Fibroblast of villous mesenchyme (primary cell): ENCODE results near the gene EDC3. TPM values are rescaled to one million over a fixed set of nuclear protein-coding genes. Genes with fewer than 3 reads are reported as not detected.

Experiments
- DNase-seq: peaks from one replicate; pipeline ENCODE4 v3.0.0-alpha.2; 2010; ENCODE audit warnings: low read depth
- H3K4me3 ChIP-seq: 2 replicates; pipeline ENCODE4 v1.5.1; 2011; ENCODE audit warnings: low read depth, mild to moderate bottlenecking, low read length
- total RNA-seq: library from RNA; depleted of rRNA; stranded (reverse); fragments of >200 nt; gene quantifications from 2 replicates; pipeline ENCODE4 v1.2.3, GENCODE V29; 2012
- TF ChIP-seq, protein P1 (sequence below): IDR thresholded peaks from 2 replicates; pipeline ENCODE4 v1.5.1; 2012; ENCODE audit warnings: low read depth, mild to moderate bottlenecking, low read length; ENCODE audit not compliant: insufficient read depth

Gene EDC3
- total RNA-seq, 1 donor: 11.7 TPM

DNA sequence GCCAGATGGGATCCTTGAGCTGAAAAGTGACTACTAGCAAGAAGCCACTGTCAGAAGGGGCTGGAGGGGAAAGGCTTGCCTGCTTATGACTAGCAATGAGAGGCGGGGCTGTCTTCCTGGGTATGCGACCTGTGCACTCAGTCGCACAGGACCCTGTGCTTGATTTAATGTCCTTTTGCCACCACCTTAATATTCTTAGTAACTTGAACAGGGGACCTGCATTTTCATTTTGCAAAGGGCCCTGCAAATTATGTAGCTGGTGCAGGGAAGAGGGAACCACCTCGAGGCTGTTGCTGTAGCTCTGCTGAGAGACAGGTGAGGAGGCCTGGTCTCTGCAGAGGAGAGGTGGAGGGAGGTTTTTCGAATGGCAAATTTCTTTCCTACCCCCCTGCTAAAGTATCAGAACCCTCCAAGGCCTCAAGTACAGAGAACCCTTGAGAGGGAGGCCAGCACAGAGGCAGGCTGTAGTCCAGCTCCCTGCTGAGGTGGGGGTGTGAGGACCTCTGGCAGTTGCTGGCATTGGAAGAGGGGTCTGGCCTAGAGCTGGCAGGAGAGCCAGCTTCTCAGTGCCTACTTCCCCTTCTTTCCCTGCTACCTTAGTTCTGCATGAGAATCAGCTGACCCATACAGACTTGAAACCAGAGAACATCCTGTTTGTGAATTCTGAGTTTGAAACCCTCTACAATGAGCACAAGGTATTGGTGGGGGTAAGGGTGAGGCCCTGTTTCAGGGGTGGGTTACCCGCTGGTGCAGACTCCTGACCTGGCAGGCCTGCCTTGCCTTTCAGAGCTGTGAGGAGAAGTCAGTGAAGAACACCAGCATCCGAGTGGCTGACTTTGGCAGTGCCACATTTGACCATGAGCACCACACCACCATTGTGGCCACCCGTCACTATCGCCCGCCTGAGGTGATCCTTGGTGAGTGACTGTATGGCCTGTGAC lies 68.8 kb downstream of the EDC3 start:
- TF ChIP-seq, protein P1, sequence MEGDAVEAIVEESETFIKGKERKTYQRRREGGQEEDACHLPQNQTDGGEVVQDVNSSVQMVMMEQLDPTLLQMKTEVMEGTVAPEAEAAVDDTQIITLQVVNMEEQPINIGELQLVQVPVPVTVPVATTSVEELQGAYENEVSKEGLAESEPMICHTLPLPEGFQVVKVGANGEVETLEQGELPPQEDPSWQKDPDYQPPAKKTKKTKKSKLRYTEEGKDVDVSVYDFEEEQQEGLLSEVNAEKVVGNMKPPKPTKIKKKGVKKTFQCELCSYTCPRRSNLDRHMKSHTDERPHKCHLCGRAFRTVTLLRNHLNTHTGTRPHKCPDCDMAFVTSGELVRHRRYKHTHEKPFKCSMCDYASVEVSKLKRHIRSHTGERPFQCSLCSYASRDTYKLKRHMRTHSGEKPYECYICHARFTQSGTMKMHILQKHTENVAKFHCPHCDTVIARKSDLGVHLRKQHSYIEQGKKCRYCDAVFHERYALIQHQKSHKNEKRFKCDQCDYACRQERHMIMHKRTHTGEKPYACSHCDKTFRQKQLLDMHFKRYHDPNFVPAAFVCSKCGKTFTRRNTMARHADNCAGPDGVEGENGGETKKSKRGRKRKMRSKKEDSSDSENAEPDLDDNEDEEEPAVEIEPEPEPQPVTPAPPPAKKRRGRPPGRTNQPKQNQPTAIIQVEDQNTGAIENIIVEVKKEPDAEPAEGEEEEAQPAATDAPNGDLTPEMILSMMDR: no peak
- no peak for DNase-seq
- H3K4me3 ChIP-seq: no peak overlapping the region

DNA sequence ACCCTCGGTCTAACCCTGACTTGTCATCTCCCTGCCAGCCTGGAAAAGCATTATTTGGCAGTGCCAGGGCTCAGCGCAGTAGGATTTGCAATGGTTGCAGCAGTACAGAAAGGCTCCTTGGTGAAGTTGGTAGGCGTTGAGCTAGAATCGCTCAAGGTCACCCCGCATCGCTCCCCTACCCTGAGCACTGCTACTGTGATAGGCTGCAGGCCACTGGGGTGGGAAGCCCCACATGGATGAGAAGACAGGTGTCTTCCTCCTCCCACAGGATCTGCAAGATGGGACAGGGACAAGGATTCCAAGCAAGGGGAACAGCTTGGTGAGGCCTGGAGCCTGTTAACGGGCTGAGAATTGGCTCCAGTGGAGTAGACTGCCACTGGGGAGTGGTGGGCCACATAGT lies 69.5 kb downstream of the EDC3 start:
- DNase-seq: no peak
- no peak overlapping the region for H3K4me3 ChIP-seq
- TF ChIP-seq, protein P1: no peak

DNA sequence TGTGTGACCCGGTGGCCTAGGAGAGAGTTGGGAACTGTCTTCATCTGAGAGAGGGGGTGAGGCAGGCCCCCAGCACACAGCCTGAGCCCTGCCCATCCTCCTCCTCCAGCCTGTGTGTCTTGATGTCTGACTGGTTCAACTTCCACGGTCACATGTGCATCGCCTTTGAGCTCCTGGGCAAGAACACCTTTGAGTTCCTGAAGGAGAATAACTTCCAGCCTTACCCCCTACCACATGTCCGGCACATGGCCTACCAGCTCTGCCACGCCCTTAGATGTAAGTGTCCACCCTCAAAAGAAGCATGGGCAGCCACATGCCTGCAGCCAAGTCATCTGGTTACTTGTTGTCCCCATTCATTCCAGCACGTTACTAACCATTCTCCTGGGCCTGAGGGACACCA lies 70.1 kb downstream of the EDC3 start:
- no peak overlapping the region for H3K4me3 ChIP-seq
- TF ChIP-seq, protein P1: no peak
- no peak for DNase-seq

DNA sequence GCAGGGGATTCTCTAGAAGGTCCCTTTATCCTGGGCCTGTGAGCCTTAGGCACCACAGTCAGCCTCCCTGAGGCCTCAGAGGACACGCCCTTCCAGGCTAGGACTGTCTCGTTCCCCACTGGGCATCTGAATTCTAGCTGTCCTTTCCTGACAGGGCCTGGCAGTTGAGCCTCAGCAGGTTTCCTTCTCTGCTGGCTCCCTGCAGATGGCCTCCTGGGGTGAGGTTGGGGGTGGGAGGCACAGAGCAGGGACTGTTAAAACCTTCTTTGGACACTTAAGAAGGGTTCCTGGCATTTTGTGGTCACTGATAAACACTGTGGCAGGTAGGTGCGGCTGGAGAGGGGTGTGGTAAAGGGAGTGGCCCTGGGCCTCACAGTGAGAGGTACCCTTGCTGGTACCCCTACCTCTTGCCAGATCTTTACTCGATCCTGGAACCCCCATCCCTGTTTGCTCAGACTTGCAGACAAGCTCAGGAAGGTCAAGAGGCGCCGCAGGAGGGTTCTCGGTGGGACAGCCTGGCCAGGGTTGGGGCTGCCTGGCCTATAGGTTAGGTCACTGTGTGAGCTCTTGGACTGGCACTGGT lies 71.7 kb downstream of the EDC3 start:
- no peak overlapping the region for H3K4me3 ChIP-seq
- TF ChIP-seq, protein P1: no peak
- no peak for DNase-seq

DNA sequence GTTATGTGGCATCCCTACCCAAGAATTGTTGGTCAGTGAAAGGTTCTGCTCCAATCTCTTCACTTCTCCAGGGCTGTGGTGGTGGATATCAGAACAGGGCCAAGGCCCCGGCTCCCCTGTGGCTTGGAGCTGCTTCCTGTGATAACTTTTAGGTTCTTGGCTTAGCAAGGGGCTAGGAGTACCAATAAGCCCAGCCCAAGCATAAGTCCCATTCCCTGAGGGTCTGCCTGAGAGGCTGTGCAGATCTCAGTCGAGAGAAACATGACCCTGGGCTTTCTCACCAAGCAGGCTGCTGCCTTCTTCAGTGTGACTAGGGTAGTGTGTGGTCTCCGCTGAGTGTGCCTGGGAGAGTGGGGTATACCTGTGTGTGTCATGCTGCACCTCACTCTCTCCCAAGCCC lies 73.1 kb downstream of the EDC3 start:
- no peak for DNase-seq
- TF ChIP-seq, protein P1: no peak
- no peak overlapping the region for H3K4me3 ChIP-seq

DNA sequence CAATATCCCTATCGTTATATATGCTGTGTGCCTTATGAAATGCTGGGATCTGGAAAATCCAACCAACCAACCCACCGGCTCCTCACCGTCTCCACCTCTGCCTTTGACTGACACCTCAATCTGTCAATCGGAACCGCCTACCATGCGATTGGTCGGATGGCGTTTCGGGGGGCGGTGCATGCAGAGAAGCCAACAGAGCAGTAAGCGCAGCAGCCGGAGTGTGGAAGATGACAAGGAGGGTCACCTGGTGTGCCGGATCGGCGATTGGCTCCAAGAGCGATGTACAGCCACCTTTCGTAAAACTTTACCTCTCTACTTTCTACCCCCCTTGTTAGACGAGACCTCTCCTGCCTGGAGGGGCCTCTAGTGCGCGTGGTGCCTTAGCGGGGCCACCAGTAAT lies 73.9 kb downstream of the EDC3 start:
- TF ChIP-seq, protein P1: no peak
- H3K4me3 ChIP-seq: no peak overlapping the region
- DNase-seq: no peak
